Endothelial cell of umbilical vein (primary cell): Measurements from ENCODE around the gene PANK3. TPM values are rescaled to one million over a fixed set of nuclear protein-coding genes. Genes with fewer than 3 reads are reported as not detected.

Experiments
- BruUV-seq: library from RNA; stranded (reverse); fragments of 400-500 nt; replicated peaks from 2 replicates; lab custom pipeline; 2021; lab: Mats Ljungman, UMichigan
- CTCF ChIA-PET: fragments of 300-600, 350-600 bp; sonication (Branson Sonifier 250); formaldehyde crosslinking; loops from one replicate; lab custom pipeline; 2021; ENCODE audit warnings: antibody characterized with exemption, inconsistent platforms; lab: Charles Lee
- POLR2A ChIA-PET: fragments of 300-600, 350-600 bp; sonication (Branson Sonifier 250); formaldehyde crosslinking; loops from one replicate; lab custom pipeline; 2021; ENCODE audit warnings: antibody characterized with exemption, inconsistent platforms; lab: Charles Lee
- DNase-seq: peaks from one replicate; pipeline ENCODE4 v3.0.0-alpha.2; 2011; ENCODE audit warnings: low read depth, low spot score
- FAIRE-seq: peaks from 2 replicates; lab custom pipeline; 2011; peaks lifted over from hg19 to GRCh38; lab: Jason Lieb, UNC
- H2AFZ ChIP-seq: 2 replicates; pipeline ENCODE4 v1.6.0; 2012; ENCODE audit warnings: low read depth, low read length, control low read depth, inconsistent platforms
- H3K27ac ChIP-seq: 2 replicates; pipeline ENCODE4 v1.5.1; 2011; ENCODE audit warnings: low read depth, mild to moderate bottlenecking, control low read depth, low read length, moderate library complexity; ENCODE audit not compliant: insufficient read depth
- H3K27me3 ChIP-seq, 2 experiments: 2 replicates each; pipeline versions ENCODE4 v1.6.0 to v1.6.1; 2011; ENCODE audit warnings: low read length in 2 of 2, mixed read lengths in 1 of 2; ENCODE audit not compliant: control insufficient read depth in 2 of 2, insufficient read depth in 2 of 2
- H3K36me3 ChIP-seq, 2 experiments: 2 replicates in 1 of 2; 3 replicates in 1 of 2; pipeline ENCODE4 v1.5.1; 2011; ENCODE audit warnings: low read length in 2 of 2, mild to moderate bottlenecking in 1 of 2, moderate library complexity in 1 of 2; ENCODE audit not compliant: control insufficient read depth in 2 of 2, insufficient read depth in 2 of 2; ENCODE audit errors: extremely low read depth in 1 of 2
- H3K4me1 ChIP-seq: 3 replicates; pipeline ENCODE4 v1.5.1; 2011; ENCODE audit warnings: mild to moderate bottlenecking, low read length; ENCODE audit not compliant: control insufficient read depth, insufficient read depth; ENCODE audit errors: extremely low read depth
- H3K4me2 ChIP-seq: 2 replicates; pipeline ENCODE4 v1.6.1; 2011; ENCODE audit warnings: low read length, control low read depth, mixed read lengths; ENCODE audit not compliant: insufficient read depth
- H3K4me3 ChIP-seq, 3 experiments: fragments of 200-600 bp in 1 of 3; sonication (generic), shearing (Covaris generic) in 1 of 3; replicated peaks in 1 of 3; 2 replicates each; pipeline ENCODE4 v1.5.1; 2011 to 2016; ENCODE audit warnings: control low read depth in 3 of 3, low read length in 3 of 3, mild to moderate bottlenecking in 2 of 3, inconsistent platforms in 1 of 3, low read depth in 1 of 3, moderate library complexity in 1 of 3; ENCODE audit not compliant: insufficient read depth in 1 of 3
- H3K79me2 ChIP-seq: 2 replicates; pipeline ENCODE4 v1.6.0; 2012; ENCODE audit warnings: low read length, inconsistent platforms; ENCODE audit not compliant: control insufficient read depth, insufficient read depth
- H3K9ac ChIP-seq: replicated peaks from 2 replicates; pipeline ENCODE3; 2011; ENCODE audit warnings: low read length, control low read depth; ENCODE audit not compliant: insufficient read depth; ENCODE audit errors: extremely low read depth
- H3K9me1 ChIP-seq: replicated peaks from 3 replicates; pipeline ENCODE4 v1.6.0; 2011; ENCODE audit warnings: mild to moderate bottlenecking, low read length; ENCODE audit not compliant: control insufficient read depth, insufficient read depth; ENCODE audit errors: extremely low read depth
- H3K9me3 ChIP-seq: replicated peaks from 2 replicates; pipeline ENCODE4 v1.5.1; 2012; ENCODE audit warnings: low read length, inconsistent platforms; ENCODE audit not compliant: control insufficient read depth, insufficient read depth
- H4K20me1 ChIP-seq: replicated peaks from 2 replicates; pipeline ENCODE3; 2011; ENCODE audit warnings: mild to moderate bottlenecking, low read length; ENCODE audit not compliant: control insufficient read depth, insufficient read depth; ENCODE audit errors: extremely low read depth
- CTCF ChIP-seq, 2 donors: IDR thresholded peaks; 1 replicate in 1 of 2; 2 replicates in 1 of 2; pipeline ENCODE4 v1.5.1; 2011; ENCODE audit warnings: low read length in 2 of 2, mild to moderate bottlenecking in 2 of 2, moderate library complexity in 2 of 2, control low read depth in 1 of 2, inconsistent platforms in 1 of 2, low read depth in 1 of 2; ENCODE audit not compliant: insufficient read depth in 1 of 2; ENCODE audit errors: extremely low read depth in 1 of 2
- FOS ChIP-seq: IDR thresholded peaks from 2 replicates; pipeline ENCODE4 v1.6.1; 2011; ENCODE audit warnings: mild to moderate bottlenecking, low read length, moderate library complexity, borderline replicate concordance; ENCODE audit not compliant: insufficient read depth
- GATA2 ChIP-seq: IDR thresholded peaks from 2 replicates; pipeline ENCODE4 v1.7.0; 2011; ENCODE audit warnings: low read depth, mild to moderate bottlenecking, moderate library complexity, mixed read lengths, low read length; ENCODE audit not compliant: insufficient read length, insufficient read depth
- JUN ChIP-seq: IDR thresholded peaks from 2 replicates; pipeline ENCODE4 v1.6.1; 2011; ENCODE audit warnings: borderline replicate concordance, low read depth; ENCODE audit not compliant: insufficient read length, insufficient read depth
- MAX ChIP-seq: IDR thresholded peaks from 2 replicates; pipeline ENCODE4 v1.6.1; 2011; ENCODE audit not compliant: insufficient read depth, insufficient read length
- MYC ChIP-seq: IDR thresholded peaks from one replicate; pipeline ENCODE4 v1.6.1; 2011; ENCODE audit warnings: mild to moderate bottlenecking, low read depth, low read length
- POLR2A ChIP-seq: IDR thresholded peaks from 2 replicates; pipeline ENCODE4 v1.6.1; 2012; ENCODE audit warnings: low read depth, mild to moderate bottlenecking, control low read depth, low read length
- POLR2AphosphoS5 ChIP-seq: IDR thresholded peaks from 2 replicates; pipeline ENCODE4 v1.6.1; 2012; ENCODE audit warnings: low read depth, mild to moderate bottlenecking, control low read depth, low read length, moderate library complexity; ENCODE audit not compliant: insufficient read depth
- dilution Hi-C: fragments of 300-500 bp; cut with MboI; formaldehyde crosslinking; loops from one replicate; pipeline ENCODE4 v1.15.0; 2019; ENCODE audit warnings: low sequenced_read_pairs; ENCODE audit not compliant: extremely low pct_ligation_motif_present
- intact Hi-C: fragments of 100-400 bp; cut with micrococcal nuclease; formaldehyde crosslinking; loops from one replicate; pipeline ENCODE4 v1.10.0; 2022
- polyA plus RNA-seq, 4 experiments: library from polyadenylated mRNA; depleted of rRNA in 3 of 4; stranded (reverse) in 3 of 4; unstranded in 1 of 4; fragments of >200 nt; gene quantifications; 2 replicates each; pipeline versions ENCODE4 v1.2.1 to v1.2.3, GENCODE V29; 2011 to 2012; ENCODE audit warnings: missing spikeins in 1 of 4
- total RNA-seq: library from RNA; stranded (reverse); gene quantifications from 2 replicates; pipeline ENCODE4 v1.2.3, GENCODE V29; 2021

PANK3 gene
- total and polyA plus RNA-seq, 2 donors (not counting 3 experiments of a cell fraction or from before 2014, with no cell fraction given), result 8.1 to 78.8 TPM

GRCh38 chr5:168550656-168551055 is 28.5 kb downstream of the PANK3 start:
- H3K9ac ChIP-seq, result no peak overlapping the region
- BruUV-seq, result no TSS peak
- FAIRE-seq (peak; percentile 55), DNase-seq (peak; percentile 50)
- peaks cover 8% of the 10 kb centered on the region for H4K20me1 ChIP-seq
- POLR2A ChIA-PET, result no interaction called here
- H3K4me3 ChIP-seq, result no peak overlapping the region
- no peak overlapping the region for H3K27ac ChIP-seq
- H3K9me3 ChIP-seq, result no peaks in the 10 kb centered on the region
- H3K79me2 ChIP-seq, result peaks cover 32% of the 10 kb centered on the region
- H3K27me3 ChIP-seq, result no peaks in the 10 kb centered on the region
- dilution Hi-C loops (no loop called here), intact Hi-C loops (no loop called here)
- H3K4me2 ChIP-seq, result no peak overlapping the region
- TF ChIP-seq FOS, result peak; percentile 28
- TF ChIP-seq POLR2AphosphoS5, result no peak
- CTCF ChIA-PET, result no interaction called here
- peaks cover 3 to 8% of the 10 kb centered on the region in 2 experiments for H3K36me3 ChIP-seq
- no peaks in the 10 kb centered on the region for H3K4me1 ChIP-seq
- H3K9me1 ChIP-seq, result peaks cover 8% of the 10 kb centered on the region
- no peak overlapping the region for H2AFZ ChIP-seq

GRCh38 chr5:168549554-168549953 is 29.6 kb downstream of the PANK3 start:
- CTCF ChIA-PET, result interaction anchor here (0.7 kb wide), 1 partner anchor 10 kb away, joined by 3 read pairs; no protein-coding TSS in a partner anchor
- H3K27me3 ChIP-seq, result no peaks in the 10 kb centered on the region
- peaks cover 8% of the 10 kb centered on the region for H4K20me1 ChIP-seq
- dilution Hi-C loops, result no loop called here
- H2AFZ ChIP-seq, result no peak overlapping the region
- H3K9me3 ChIP-seq, result no peaks in the 10 kb centered on the region
- H3K27ac ChIP-seq, result no peak overlapping the region
- no peak overlapping the region for H3K9ac ChIP-seq
- TF ChIP-seq CTCF (IDR thresholded peaks at IDR 0.05; ENCODE audit: extremely low read depth in 1 of 2, insufficient read depth in 1 of 2, low read depth in 1 of 2, low read length in 2 of 2) (no peak), MAX (no peak), POLR2AphosphoS5 (no peak), GATA2 (no peak), JUN (no peak), FOS (no peak), MYC (no peak), POLR2A (no peak)
- H3K4me2 ChIP-seq, result no peak overlapping the region
- DNase-seq, result no peak
- H3K9me1 ChIP-seq, result peaks cover 8% of the 10 kb centered on the region
- BruUV-seq, result TSS peak; percentile 1
- no peak overlapping the region for H3K4me3 ChIP-seq
- H3K4me1 ChIP-seq, result no peaks in the 10 kb centered on the region
- intact Hi-C loops, result no loop called here
- peaks cover 3 to 8% of the 10 kb centered on the region in 2 experiments for H3K36me3 ChIP-seq
- FAIRE-seq, result no peak
- peaks cover 32% of the 10 kb centered on the region for H3K79me2 ChIP-seq
- POLR2A ChIA-PET, result no interaction called here
